Keratinocyte (primary cell): ENCODE measurements around the gene MYB.

Experiments
- EZH2 ChIP-seq: IDR thresholded peaks from one replicate; pipeline ENCODE4 v1.6.1; 2012; ENCODE audit warnings: inconsistent platforms, mild to moderate bottlenecking, low read length, moderate library complexity
- TF ChIP-seq, protein P1 (sequence below), 3 experiments: IDR thresholded peaks in 1 of 3; conservative IDR thresholded peaks in 1 of 3; optimal IDR thresholded peaks in 1 of 3; 2 replicates in 2 of 3; 3 replicates in 1 of 3; pipeline versions ENCODE3 to v1.5.1; 2011; ENCODE audit warnings: low read length in 3 of 3, mild to moderate bottlenecking in 3 of 3, moderate library complexity in 2 of 3, control low read depth in 1 of 3, inconsistent platforms in 1 of 3; ENCODE audit not compliant: insufficient read depth in 2 of 3; ENCODE audit errors: extremely low read depth in 1 of 3

- TF ChIP-seq, protein P1, sequence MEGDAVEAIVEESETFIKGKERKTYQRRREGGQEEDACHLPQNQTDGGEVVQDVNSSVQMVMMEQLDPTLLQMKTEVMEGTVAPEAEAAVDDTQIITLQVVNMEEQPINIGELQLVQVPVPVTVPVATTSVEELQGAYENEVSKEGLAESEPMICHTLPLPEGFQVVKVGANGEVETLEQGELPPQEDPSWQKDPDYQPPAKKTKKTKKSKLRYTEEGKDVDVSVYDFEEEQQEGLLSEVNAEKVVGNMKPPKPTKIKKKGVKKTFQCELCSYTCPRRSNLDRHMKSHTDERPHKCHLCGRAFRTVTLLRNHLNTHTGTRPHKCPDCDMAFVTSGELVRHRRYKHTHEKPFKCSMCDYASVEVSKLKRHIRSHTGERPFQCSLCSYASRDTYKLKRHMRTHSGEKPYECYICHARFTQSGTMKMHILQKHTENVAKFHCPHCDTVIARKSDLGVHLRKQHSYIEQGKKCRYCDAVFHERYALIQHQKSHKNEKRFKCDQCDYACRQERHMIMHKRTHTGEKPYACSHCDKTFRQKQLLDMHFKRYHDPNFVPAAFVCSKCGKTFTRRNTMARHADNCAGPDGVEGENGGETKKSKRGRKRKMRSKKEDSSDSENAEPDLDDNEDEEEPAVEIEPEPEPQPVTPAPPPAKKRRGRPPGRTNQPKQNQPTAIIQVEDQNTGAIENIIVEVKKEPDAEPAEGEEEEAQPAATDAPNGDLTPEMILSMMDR (optimal IDR thresholded peaks at IDR 0.05 in 1 of 3, IDR thresholded peaks at IDR 0.05 in 1 of 3, conservative IDR thresholded peaks at IDR 0.05 in 1 of 3; ENCODE audit: extremely low read depth in 1 of 3, insufficient read depth in 2 of 3, low read length in 3 of 3), result no peak
- no peak for TF ChIP-seq EZH2
These were observed 30.2 kb downstream of the MYB start for GRCh38 chr6:135211306-135211702.
